SKM-1 (cell line): ENCODE results near the gene KCNQ1.

ENCODE experiments used
- DNase-seq: peaks from one replicate; lab custom pipeline; 2025; ENCODE audit not compliant: unreplicated experiment; lab: John Stamatoyannopoulos, UW

The KCNQ1 gene

DNA sequence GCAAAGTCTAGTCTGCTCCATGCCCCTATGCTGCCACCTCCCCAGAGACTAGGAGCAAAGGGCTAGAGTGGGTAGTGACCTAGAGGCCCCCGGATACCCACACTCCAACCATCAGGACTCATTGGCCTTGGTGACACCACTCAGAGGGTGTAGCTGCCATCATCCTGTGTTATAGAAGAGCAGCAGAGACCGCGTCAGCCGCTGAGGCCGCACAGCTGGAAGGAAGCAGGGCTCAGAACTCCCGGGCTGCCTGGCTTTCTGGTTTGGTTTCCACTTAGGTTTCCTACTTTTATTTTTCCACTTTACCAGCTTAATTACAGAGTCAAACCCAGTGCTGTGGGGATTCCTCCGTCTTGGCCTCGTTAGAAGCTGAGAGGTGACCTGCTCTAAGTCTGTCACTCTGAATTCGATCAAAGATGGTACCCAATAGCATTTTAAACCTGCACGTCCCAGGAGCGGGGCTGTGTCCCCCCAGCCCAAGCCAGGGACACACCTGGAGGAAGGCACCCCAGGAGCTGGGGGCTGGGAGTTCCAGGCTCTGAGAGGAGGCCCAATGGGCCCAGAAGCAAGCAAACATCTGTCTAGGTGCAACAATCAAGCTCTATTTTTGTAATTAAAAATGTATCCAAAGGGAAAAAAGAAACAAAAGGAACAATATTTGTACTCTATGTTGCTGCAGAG is 442.8 kb downstream of the KCNQ1 start:
- DNase-seq, result no peak

GRCh38 chr11:2888266-2888968 is 443.6 kb downstream of the KCNQ1 start:
- DNase-seq, result peak; percentile 28

DNA sequence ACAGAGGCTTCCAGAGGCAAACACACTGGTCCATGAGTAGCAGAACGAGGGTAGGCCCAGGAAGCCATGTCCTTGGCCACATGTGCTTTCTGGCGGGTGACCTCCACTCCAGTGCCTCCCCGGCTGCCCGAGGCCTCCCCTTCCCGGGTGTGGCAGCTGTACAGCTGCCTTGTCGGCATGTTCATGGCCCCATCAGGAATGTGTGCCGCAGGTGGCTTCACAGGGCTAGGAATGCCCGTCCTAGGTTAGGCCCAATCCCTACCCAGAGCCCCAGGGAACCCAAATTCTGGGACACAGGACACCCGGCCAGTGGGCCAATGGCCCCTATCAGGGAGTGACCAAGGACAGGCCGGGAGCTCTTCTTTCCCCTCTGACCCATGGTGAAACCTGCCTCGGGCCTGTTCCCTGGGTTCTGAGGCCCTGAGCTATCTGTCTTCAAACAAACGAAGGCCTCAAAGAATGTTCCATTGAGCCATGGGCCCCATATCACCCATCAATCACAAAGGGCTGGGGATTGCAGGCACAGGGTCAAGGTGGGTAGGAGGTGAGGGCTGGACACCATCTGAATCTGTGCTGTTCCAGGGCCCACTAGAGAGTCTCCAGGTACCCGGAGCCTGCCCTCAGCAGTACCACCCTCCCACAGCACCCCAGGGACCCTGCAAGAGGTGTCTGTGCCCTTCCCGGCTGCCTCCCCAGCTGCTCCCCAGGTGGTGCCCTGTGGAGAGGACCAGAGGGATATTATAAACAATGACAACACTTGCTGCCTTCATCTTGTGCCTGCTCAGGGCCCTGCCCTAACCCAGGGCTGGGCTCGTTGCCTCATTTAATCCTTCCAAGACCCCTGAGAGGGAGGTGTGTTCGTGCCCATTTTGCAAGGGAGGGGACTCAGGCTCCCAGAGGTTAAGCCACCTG is 444.8 kb downstream of the KCNQ1 start:
- DNase-seq, result no peak

GRCh38 chr11:2890466-2891294 is 445.9 kb downstream of the KCNQ1 start:
- DNase-seq, result no peak

DNA sequence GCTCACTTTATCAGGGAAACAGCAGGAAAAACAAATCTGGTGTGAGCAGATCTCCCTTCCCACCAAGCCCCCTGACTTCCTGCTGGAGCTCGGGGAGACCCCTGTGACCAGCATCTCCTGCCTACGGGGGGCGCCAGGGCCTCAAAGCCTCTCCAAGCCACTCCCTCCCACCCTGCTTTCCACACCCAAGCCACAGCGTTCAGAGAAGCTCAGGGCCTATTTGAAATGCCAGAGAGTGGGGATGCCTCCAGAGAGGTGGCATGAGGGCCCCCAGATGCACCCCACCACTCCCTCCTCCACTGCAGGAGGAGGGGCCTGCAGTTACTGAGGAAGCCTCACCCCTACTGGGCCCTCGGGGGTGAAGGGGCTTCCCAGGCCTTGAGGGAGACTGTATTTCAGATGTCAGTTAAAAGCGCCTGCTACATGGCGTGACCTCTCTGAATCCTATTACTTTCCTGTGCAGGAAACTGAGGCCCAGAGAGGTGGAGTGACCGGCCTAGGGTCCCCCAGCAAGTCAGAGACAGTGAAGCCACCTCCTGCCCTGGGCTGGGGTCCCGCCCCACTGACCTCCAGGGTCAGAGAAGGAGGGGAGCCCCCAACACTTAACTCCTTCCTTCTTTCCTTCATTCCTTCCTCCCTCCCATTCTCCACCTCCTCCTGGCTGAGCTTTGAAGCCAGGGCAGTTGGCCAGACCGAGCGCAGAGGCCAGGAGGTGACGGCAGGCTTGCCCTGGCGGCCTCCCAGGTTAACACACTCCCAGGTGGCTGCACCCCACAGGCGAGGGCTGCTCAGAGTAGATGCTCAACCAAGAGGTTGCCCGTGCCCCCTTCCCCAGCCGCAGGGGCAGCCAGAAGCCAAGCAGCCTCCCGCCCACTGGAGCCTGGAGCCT is 446.8 kb downstream of the KCNQ1 start:
- no peak for DNase-seq

- DNase-seq, result peak; percentile 64
Measured at GRCh38 chr11:2892215-2892966, 447.6 kb downstream of the KCNQ1 start.

GRCh38 chr11:2892967-2893528 is 448.2 kb downstream of the KCNQ1 start:
- DNase-seq, result no peak

GRCh38 chr11:2893935-2894334 is 449.1 kb downstream of the KCNQ1 start:
- no peak for DNase-seq

- DNase-seq, result no peak
Measured at GRCh38 chr11:2896047-2896446, 451.2 kb downstream of the KCNQ1 start.

DNA sequence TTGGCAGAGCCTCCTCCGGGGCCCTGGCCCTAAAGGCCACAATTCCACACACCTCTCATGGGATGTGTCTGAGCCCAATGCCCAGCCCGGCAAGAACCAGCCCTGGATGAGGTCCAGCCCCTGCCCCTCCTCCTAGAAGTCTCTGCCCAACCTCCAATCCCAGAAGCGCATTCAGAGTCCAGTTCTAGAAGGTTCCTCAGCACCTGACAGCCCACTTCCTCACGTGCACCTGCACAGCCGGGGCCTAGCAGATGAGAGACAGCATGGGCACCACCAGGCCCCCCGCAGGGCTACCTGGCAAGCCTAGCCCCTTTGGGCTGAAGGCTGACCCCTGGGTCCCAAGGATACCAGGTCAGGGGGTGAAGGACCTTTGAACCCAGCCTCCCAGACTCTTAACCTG is 452.2 kb downstream of the KCNQ1 start:
- no peak for DNase-seq

DNA sequence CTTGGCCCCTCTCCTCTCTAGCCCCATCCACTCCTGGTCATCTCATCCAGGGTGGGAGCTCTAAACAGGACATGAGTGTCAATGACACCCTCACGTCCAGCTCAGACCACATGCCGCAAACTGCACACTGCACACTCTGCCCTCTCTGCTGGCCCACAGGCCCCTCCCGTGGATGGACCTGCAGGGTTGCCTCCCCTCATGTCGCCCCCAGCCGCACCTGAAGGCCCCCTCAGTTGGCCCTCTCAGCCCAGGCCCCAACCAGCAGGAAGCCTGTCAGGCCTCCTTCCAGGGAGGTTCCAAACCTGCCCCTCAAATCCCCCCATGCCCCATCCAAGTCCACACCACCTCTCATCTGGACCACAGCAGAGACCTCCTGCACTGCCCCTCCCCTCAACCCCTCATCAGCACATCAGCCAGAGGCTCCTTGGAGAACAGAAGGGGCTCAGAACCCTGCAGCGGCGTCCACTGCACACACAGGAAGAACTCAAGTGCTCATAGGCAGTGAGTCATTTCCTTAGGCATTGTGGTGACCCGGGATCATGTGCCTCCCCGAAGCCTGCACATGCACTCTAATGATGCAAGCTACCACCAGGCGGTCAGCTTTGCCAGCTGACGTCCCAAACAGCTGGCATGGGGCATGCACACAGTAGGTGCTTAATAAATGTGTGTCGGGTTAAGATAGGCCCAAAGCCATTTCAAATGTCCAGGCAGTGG is 453.7 kb downstream of the KCNQ1 start:
- peak; percentile 85 for DNase-seq
